ENCODE data around the gene PKIG. TPM values are rescaled to one million over a fixed set of nuclear protein-coding genes. Genes with fewer than 3 reads are reported as not detected.

PKIG gene
- total and polyA plus RNA-seq, 7 donors: 43.9 to 511 (median 348) TPM

DNA sequence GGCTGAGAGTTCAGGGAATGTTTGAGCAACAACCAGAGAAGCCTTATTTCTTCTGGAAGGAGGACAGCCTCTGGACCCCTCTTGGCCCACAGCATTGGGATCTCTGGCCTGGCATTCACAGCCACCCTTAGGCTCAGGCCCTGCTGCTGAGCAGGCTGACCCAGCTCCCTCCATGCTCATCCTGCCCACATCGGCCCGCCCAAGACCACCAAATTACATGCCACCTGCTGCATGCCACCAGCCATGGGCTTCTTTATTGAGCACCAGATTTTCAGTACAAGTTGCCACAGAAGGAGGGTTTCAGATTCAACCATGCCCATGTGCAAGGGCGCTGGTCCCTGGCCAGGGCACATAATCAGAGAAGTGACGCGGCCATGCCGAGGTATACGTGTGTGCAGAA is 36.9 kb downstream of the PKIG start:
- Histone ChIP-seq H3K27ac (no peak overlapping the region), H3K9me3 (no peaks in the 10 kb centered on the region), H3K36me3 (peaks cover 18 to 89% (median 38%) of the 10 kb centered on the region in 4 donors), H3K4me3 (no peak overlapping the region), H3K4me1 (peaks cover 0 to 27% (median 27%) of the 10 kb centered on the region in 4 donors), H3K27me3 (no peaks in the 10 kb centered on the region)
- no peak for DNase-seq
- TF ChIP-seq EP300 (IDR thresholded peaks at IDR 0.05): no peak
- TF ChIP-seq POLR2A (IDR thresholded peaks at IDR 0.05): no peak
- TF ChIP-seq CTCF (IDR thresholded peaks at IDR 0.05): no peak
- peak in 1 of 4 donors; percentile 11 for TF ChIP-seq POLR2AphosphoS5 (IDR thresholded peaks at IDR 0.05)
- WGBS, 2 donors: 97% methylated on average over 7 of the region's 7 CpGs
- intact Hi-C loops (cut with DNase I): no loop called here

DNA sequence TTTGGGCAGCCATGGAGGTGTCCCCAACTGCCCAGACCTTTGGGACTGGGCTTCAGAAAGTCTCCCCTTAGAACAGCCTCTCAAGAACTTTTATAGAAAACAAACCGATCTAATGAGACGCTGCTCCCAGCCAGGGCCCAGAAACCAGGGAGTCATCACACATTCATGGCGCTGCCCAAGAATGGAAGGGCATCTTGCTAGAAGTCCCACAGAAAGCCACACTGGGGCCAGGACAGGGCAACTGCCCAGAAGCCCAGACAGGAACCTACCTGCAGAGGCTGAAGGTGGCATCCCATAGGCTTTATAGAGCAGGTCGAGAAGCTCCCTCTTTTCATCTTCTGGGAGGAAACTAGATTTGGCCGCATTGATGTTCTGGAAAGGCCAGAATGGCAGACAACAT is 37.7 kb downstream of the PKIG start:
- intact Hi-C loops (cut with DNase I): no loop called here
- Histone ChIP-seq H3K36me3 (peaks cover 18 to 83% (median 38%) of the 10 kb centered on the region in 4 donors), H3K4me3 (no peak overlapping the region), H3K9me3 (no peaks in the 10 kb centered on the region), H3K27ac (no peak overlapping the region), H3K4me1 (peaks cover 0 to 19% (median 19%) of the 10 kb centered on the region in 4 donors), H3K27me3 (no peaks in the 10 kb centered on the region)
- no peak for DNase-seq
- TF ChIP-seq EP300 (IDR thresholded peaks at IDR 0.05): no peak
- no peak for TF ChIP-seq POLR2A (IDR thresholded peaks at IDR 0.05)
- no peak for TF ChIP-seq POLR2AphosphoS5 (IDR thresholded peaks at IDR 0.05)
- TF ChIP-seq CTCF (IDR thresholded peaks at IDR 0.05): no peak
- 98% methylated on average over 5 of the region's 5 CpGs for WGBS, 2 donors

DNA sequence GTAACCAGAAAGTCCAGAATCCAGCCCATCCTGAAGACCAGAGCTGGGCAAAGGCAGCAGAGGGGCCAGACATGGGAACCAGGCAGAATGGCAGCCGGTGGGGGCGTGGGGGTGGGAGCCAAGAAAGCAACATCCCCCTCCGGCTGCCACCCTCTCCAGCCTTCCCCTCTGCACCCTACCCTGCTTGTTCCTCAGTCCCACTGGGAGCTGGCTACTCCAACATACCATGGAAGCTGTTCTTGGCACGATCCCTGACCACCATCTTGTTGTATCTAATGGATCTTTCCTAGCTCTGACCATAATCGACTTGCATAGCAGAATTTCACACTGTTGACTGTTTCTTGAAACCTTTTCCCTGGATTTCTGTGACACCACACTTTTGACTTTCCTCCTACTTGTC is 38.9 kb downstream of the PKIG start:
- no peak for DNase-seq
- H3K36me3 ChIP-seq: peaks cover 18 to 70% (median 32%) of the 10 kb centered on the region in 4 donors
- intact Hi-C loops (cut with DNase I): no loop called here

GRCh38 chr20:44621939-44622338 is 39.6 kb downstream of the PKIG start:
- 98% methylated on average over 8 of the region's 8 CpGs for WGBS, 2 donors
- peaks cover 18 to 64% (median 26%) of the 10 kb centered on the region in 4 donors for H3K36me3 ChIP-seq

More for the DNA sequence above, 38.9 kb downstream of the PKIG start:
- H3K4me1 ChIP-seq: peaks cover 0 to 6% (median 6%) of the 10 kb centered on the region in 4 donors
- no peaks in the 10 kb centered on the region for H3K27me3 ChIP-seq
- TF ChIP-seq EP300 (IDR thresholded peaks at IDR 0.05): no peak
- TF ChIP-seq POLR2AphosphoS5 (IDR thresholded peaks at IDR 0.05): peak in 1 of 4 donors; percentile 13
- WGBS, 2 donors: 95 to 96% methylated on average over 5 of the region's 5 CpGs
- no peaks in the 10 kb centered on the region for H3K9me3 ChIP-seq
- no peak overlapping the region for H3K27ac ChIP-seq
- H3K4me3 ChIP-seq: no peak overlapping the region

More at GRCh38 chr20:44621939-44622338, 39.6 kb downstream of the PKIG start:
- Histone ChIP-seq H3K9me3 (no peaks in the 10 kb centered on the region), H3K4me1 (peaks cover 0 to under 1% (median under 1%) of the 10 kb centered on the region in 4 donors), H3K27ac (no peak overlapping the region), H3K27me3 (no peaks in the 10 kb centered on the region), H3K4me3 (no peak overlapping the region)
- intact Hi-C loops (cut with DNase I): no loop called here
- DNase-seq: no peak
- TF ChIP-seq CTCF (IDR thresholded peaks at IDR 0.05): no peak
- TF ChIP-seq POLR2AphosphoS5 (IDR thresholded peaks at IDR 0.05): peak in 1 of 4 donors; percentile 14

All from sigmoid colon (tissue), 7 donors.